Osteoblast (primary cell): ENCODE data around the gene PAK5. TPM values are rescaled to one million over a fixed set of nuclear protein-coding genes. Genes with fewer than 3 reads are reported as not detected.

Source experiments
- DNase-seq: peaks from one replicate; pipeline ENCODE4 v3.0.0; 2011; ENCODE audit warnings: low spot score, mixed read lengths; ENCODE audit not compliant: insufficient read length; ENCODE audit errors: missing footprints
- H2AFZ ChIP-seq: 2 replicates; pipeline ENCODE4 v1.6.0; 2011; ENCODE audit warnings: mild to moderate bottlenecking, low read length
- H3K27ac ChIP-seq: 2 replicates; pipeline ENCODE4 v1.5.1; 2011; ENCODE audit warnings: mild to moderate bottlenecking, low read depth, low read length, moderate library complexity
- H3K27me3 ChIP-seq: 2 replicates; pipeline ENCODE4 v1.6.0; 2012; ENCODE audit warnings: mild to moderate bottlenecking, control low read depth, inconsistent platforms, low read length, moderate library complexity; ENCODE audit not compliant: insufficient read depth
- H3K36me3 ChIP-seq: 2 replicates; pipeline ENCODE4 v1.5.1; 2011; ENCODE audit warnings: mild to moderate bottlenecking, low read length, control low read depth, moderate library complexity; ENCODE audit not compliant: insufficient read depth
- H3K4me1 ChIP-seq: 2 replicates; pipeline ENCODE4 v1.5.1; 2011; ENCODE audit warnings: mild to moderate bottlenecking, low read length, control low read depth, moderate library complexity; ENCODE audit not compliant: insufficient read depth
- H3K4me2 ChIP-seq: 2 replicates; pipeline ENCODE4 v1.6.0; 2011; ENCODE audit warnings: mild to moderate bottlenecking, low read length; ENCODE audit not compliant: insufficient read depth
- H3K4me3 ChIP-seq: fragments of 200-600 bp; sonication (generic); 3 replicates; pipeline ENCODE4 v1.5.1; 2012; ENCODE audit warnings: mild to moderate bottlenecking, low read length, inconsistent platforms; ENCODE audit not compliant: insufficient read depth
- H3K79me2 ChIP-seq: 2 replicates; pipeline ENCODE4 v1.6.0; 2012; ENCODE audit warnings: mild to moderate bottlenecking, low read length, control low read depth, inconsistent platforms; ENCODE audit not compliant: insufficient read depth
- H3K9me3 ChIP-seq: 2 replicates; pipeline ENCODE4 v1.5.1; 2011; ENCODE audit warnings: low read depth, low read length, control low read depth
- H4K20me1 ChIP-seq: 2 replicates; pipeline ENCODE4 v1.6.0; 2012; ENCODE audit warnings: mild to moderate bottlenecking, low read length, control low read depth; ENCODE audit not compliant: insufficient read depth
- total RNA-seq: library from RNA; depleted of rRNA; stranded (reverse); fragments of >200 nt; gene quantifications from 2 replicates; pipeline ENCODE4 v1.2.3, GENCODE V29; 2012
- TF ChIP-seq, protein P1 (sequence below): IDR thresholded peaks from 2 replicates; pipeline ENCODE4 v1.5.1; 2011; ENCODE audit warnings: mild to moderate bottlenecking, low read depth, low read length, moderate library complexity; ENCODE audit errors: extremely low read depth

The PAK5 gene
- total RNA-seq, 1 donor = not detected

DNA sequence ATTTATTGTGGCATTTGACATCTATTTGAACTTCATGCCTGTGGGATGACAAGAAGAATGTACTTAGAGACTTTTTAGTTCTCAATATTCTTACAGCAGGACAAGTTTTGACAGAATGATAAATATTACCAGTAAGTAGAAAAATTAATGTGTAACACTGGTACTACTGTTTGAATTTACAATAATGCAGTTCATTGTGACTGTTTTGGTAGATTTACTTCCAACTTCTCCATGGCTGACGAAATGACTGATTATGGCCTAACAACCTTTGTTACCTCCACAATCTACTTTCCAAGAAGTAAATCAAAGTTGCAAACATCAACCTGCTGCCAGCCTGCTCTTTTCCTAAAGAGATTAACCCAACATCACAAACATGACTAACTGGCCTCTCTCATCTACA is 38.5 kb downstream of the PAK5 start:
- Histone ChIP-seq H3K4me1 (no peaks in the 10 kb centered on the region), H3K4me2 (no peak overlapping the region), H3K36me3 (no peaks in the 10 kb centered on the region), H3K9me3 (no peaks in the 10 kb centered on the region), H2AFZ (no peak overlapping the region), H3K27ac (no peak overlapping the region), H3K27me3 (no peaks in the 10 kb centered on the region), H3K79me2 (no peaks in the 10 kb centered on the region), H4K20me1 (no peaks in the 10 kb centered on the region), H3K4me3 (no peak overlapping the region)
- TF ChIP-seq, protein P1, sequence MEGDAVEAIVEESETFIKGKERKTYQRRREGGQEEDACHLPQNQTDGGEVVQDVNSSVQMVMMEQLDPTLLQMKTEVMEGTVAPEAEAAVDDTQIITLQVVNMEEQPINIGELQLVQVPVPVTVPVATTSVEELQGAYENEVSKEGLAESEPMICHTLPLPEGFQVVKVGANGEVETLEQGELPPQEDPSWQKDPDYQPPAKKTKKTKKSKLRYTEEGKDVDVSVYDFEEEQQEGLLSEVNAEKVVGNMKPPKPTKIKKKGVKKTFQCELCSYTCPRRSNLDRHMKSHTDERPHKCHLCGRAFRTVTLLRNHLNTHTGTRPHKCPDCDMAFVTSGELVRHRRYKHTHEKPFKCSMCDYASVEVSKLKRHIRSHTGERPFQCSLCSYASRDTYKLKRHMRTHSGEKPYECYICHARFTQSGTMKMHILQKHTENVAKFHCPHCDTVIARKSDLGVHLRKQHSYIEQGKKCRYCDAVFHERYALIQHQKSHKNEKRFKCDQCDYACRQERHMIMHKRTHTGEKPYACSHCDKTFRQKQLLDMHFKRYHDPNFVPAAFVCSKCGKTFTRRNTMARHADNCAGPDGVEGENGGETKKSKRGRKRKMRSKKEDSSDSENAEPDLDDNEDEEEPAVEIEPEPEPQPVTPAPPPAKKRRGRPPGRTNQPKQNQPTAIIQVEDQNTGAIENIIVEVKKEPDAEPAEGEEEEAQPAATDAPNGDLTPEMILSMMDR = no peak
- DNase-seq = no peak

DNA sequence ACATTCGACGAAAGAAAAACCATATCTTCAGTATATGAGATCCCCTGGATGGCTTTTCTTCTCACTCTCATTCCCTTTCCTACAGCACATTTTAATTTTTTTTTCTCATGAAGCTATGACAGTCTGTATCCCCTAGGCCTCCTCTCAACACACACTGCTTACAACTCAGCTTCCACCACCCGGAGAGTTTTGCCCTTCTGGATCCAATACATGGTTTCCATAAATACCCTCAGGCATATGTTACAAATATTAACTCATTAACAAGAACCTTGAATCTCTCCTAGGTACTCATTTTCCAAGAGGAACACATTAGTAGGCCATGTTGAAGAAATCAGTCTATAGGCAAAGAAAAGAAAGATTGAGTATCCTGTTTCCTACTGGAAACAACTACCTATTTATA is 44.0 kb downstream of the PAK5 start:
- TF ChIP-seq, protein P1 = no peak
- H3K27me3 ChIP-seq = no peaks in the 10 kb centered on the region
- no peak overlapping the region for H3K4me3 ChIP-seq
- H3K4me2 ChIP-seq = no peak overlapping the region
- H4K20me1 ChIP-seq = no peaks in the 10 kb centered on the region
- H3K27ac ChIP-seq = no peak overlapping the region
- H3K9me3 ChIP-seq = no peaks in the 10 kb centered on the region
- no peak overlapping the region for H2AFZ ChIP-seq
- DNase-seq = no peak
- H3K36me3 ChIP-seq = no peaks in the 10 kb centered on the region
- H3K79me2 ChIP-seq = no peaks in the 10 kb centered on the region
- H3K4me1 ChIP-seq = no peaks in the 10 kb centered on the region

DNA sequence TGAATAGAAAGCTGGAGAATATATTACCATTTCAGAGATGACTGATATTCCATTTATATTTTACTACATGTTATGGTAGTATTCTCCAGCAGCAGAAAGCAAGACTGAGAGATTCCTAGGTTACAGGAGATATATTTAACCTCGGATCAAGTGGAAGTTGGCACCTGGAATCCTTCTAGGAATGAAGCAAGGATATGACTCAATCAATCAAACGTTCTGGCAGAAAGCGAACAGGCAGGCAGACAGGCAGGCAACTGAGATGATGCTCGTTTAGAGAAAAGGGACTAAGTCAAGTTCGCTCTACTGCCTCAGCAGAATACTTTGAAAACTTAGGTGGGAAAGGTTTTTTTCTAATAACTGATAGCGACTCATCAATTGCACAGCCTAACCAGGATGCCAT is 46.2 kb downstream of the PAK5 start:
- TF ChIP-seq, protein P1 = no peak
- DNase-seq = no peak

DNA sequence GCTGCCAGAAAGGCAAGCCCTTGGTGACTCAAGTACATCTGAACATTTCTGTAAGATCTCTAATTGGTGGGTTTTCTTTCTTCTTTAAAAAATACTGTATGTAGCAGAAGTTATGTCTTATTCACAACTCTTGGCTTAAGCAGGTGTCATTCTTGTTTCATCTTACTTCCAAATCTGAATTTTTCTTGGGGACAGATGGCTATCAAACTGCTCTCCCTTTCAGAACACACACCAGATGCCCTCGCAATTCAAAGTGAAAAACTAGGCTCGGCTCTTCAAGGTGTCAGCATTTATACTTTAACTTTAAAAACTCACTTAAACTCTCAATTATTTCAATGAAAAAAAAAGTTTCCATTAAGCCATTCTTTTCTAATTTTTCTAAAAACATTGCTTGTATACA is 49.7 kb downstream of the PAK5 start:
- no peaks in the 10 kb centered on the region for H3K36me3 ChIP-seq
- TF ChIP-seq, protein P1 = no peak
- no peaks in the 10 kb centered on the region for H3K4me1 ChIP-seq
- no peaks in the 10 kb centered on the region for H3K27me3 ChIP-seq
- H3K4me2 ChIP-seq = no peak overlapping the region
- H3K79me2 ChIP-seq = no peaks in the 10 kb centered on the region
- no peak overlapping the region for H3K27ac ChIP-seq
- H3K9me3 ChIP-seq = no peaks in the 10 kb centered on the region
- H3K4me3 ChIP-seq = no peak overlapping the region
- no peak for DNase-seq
- no peak overlapping the region for H2AFZ ChIP-seq
- H4K20me1 ChIP-seq = no peaks in the 10 kb centered on the region

More for the DNA sequence above, 46.2 kb downstream of the PAK5 start:
- Histone ChIP-seq H3K4me3 (no peak overlapping the region), H3K4me1 (no peaks in the 10 kb centered on the region), H3K9me3 (no peaks in the 10 kb centered on the region), H3K4me2 (no peak overlapping the region), H4K20me1 (no peaks in the 10 kb centered on the region), H3K27ac (no peak overlapping the region), H3K36me3 (no peaks in the 10 kb centered on the region), H3K27me3 (no peaks in the 10 kb centered on the region), H2AFZ (no peak overlapping the region), H3K79me2 (no peaks in the 10 kb centered on the region)
